GM15510 (cell line): Measurements from ENCODE around the gene CCDC15.

Source experiments
- POLR2A ChIP-seq: IDR thresholded peaks from 3 replicates; pipeline ENCODE4 v1.6.1; 2011; ENCODE audit warnings: borderline replicate concordance; ENCODE audit not compliant: insufficient read length; ENCODE audit errors: extremely low read depth

CCDC15 gene

DNA sequence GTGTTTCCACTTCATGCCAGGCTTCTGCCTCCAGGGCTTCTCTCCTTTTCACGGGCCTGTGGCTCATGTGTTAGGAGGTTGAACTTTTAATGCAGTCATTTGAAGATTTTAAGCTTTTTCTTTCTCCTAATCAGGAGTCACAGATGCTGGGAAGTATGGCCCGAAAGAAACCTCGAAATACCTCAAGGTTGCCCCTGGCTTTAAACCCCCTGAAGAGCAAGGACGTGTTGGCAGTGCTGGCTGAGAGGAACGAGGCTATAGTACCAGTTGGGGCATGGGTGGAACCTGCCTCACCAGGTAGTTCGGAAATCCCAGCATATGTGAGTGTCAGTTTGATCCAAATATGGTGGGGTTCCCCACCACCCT is 571 bp downstream of the CCDC15 start:
- no peak for TF ChIP-seq POLR2A

DNA sequence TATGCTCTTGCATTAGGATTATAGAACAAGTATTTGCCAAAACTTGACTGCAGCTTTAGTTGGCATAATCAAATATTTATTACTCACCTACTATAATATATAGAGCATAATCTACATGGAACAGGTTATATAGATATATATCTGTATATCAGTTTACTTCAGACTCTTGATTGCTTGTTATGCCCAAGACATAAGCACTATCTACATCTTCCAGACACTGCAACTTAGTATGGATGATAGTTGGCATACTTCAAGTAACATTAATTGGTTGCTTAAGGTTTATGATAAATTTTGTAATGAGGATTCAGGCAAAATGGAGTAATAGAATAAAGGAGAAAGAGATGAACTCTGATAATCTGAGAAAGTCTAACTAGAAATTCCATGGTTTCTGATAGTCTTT is 1.0 kb downstream of the CCDC15 start:
- TF ChIP-seq POLR2A: no peak

DNA sequence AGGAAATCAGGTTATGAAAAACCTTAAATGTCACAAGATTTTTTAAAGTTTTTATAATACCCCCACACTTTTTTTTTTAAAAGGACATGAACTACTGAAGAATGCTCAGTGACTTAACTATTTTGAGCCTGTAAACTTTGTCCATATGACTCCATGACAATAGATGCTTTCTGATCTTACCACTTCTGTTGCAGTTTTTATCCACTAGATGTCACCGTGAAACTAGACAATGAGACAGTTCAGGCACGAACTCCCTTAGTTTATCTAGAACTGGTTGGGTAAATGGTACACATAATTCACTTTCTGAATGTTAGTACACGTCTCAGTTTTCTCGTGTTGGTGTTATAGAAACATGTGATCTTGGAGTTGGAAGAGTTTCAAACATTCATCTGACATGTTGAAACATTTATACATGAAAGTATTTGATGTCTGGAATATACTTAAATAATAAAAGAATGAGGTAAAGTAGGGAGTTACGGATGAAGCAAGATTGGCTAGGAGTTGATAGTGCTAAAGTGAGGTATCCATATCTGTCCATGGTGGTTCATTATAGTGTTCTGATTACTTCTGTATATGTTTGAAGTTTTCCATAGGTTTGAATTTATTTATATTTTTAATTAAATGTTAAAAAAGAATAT is 8.1 kb downstream of the CCDC15 start:
- no peak for TF ChIP-seq POLR2A

DNA sequence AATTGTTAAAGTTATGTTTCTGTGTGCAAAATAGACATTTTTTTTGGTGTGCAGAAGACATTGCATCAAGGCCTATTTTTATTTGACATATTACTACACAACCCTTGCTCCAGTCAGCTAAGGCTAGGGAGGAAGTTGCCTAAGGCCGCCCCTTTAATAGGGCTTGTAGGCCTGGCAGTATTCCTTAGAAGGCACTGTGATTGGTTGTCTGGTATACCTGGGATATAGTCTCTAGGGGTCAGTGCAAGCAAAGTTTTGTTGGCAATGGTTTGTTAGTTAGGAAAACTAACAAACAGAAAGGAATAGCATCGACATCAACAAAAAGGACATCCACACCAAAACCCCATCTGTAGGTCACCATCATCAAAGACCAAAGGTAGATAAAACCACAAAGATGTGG is 16.9 kb downstream of the CCDC15 start:
- no peak for TF ChIP-seq POLR2A

DNA sequence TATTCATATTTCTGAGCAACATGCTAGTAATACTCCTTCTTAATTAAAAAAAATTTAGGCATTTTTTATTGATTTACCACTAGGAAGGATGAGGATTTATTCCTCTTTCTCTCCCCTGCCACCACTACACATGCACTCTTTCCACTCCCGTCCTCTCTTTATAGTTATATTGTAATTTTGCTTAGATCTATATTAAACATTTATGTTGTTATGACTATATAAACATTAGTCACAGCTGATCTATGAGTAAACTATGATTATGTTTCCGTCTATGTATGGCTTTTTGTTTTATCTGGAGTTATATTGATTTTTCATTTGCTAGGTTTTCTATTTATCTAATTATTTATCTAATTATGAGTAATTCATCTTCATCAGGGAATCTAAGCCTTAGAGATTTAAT is 17.8 kb downstream of the CCDC15 start:
- no peak for TF ChIP-seq POLR2A

DNA sequence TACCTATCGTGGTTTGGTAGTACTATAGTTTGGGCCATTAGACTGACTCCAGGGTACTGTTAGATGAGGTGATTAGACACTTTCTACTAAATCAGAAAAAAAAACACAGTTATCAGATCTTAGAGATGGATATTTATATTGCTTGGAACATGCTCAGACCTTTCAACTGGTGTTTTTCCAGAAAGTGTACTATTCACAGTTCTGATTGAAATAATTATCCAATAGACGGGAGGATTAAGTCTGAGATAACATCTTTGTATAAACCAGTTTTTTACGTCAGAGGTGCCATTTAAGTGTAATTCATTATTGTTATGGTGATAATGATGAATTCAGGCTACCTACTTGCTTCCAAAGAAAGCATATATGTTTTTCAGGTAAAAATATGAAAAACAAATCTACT is 22.5 kb downstream of the CCDC15 start:
- TF ChIP-seq POLR2A: no peak

DNA sequence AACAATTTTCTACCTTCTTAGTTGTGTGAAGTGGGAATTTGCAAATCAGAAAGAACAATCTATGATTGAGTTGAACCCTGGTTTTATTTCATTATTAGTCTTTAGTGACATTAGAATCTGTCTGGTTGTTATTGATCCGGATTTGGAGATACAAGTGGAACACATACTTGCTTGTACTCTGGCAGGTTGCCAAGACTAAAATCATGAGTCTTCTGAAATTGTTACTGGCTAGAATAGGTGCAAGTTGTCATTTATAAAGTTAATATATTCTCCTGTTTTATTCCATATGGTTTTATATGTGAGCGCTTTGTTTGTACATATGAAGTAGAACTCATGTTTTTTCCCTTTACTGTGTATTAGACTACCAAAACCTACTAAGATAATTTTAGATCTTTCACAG is 23.0 kb downstream of the CCDC15 start:
- no peak for TF ChIP-seq POLR2A

DNA sequence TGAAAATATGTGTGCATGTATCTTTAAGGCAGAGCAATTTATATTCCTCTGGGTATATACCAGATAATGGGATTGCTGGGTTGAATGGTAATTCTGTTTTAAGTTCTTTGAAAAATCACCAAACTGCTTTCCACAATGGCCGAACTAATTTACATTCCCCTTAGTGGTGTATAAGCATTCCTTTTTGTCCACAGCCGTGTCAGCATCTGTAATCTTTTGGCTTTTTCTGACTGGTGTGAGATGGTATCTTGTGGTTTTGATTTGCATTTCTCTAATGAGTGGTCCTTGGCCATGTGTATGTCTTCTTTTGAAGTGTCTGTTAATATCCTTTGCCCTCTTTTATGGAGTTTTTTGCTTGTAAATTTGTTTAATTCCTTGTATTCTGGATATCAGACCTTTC is 24.3 kb downstream of the CCDC15 start:
- no peak for TF ChIP-seq POLR2A

DNA sequence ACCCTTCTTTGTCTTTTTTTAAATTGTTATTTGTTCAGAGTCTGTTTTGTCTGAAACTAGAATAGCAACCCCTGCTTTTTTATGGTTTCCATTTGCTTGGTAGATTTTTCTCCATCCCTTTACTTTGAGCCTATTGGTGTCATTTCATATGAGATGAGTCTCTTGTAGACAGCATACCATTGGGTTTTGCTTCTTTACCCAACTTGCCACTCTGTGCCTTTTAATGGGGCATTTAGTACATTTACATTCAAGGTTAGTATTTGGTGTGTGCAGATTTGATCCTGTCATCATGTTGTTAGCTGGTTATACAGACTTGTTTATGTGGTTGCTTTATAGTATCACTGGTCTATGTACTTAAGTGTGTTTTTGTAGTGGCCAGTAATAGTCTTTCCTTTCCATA is 28.0 kb downstream of the CCDC15 start:
- TF ChIP-seq POLR2A: no peak

DNA sequence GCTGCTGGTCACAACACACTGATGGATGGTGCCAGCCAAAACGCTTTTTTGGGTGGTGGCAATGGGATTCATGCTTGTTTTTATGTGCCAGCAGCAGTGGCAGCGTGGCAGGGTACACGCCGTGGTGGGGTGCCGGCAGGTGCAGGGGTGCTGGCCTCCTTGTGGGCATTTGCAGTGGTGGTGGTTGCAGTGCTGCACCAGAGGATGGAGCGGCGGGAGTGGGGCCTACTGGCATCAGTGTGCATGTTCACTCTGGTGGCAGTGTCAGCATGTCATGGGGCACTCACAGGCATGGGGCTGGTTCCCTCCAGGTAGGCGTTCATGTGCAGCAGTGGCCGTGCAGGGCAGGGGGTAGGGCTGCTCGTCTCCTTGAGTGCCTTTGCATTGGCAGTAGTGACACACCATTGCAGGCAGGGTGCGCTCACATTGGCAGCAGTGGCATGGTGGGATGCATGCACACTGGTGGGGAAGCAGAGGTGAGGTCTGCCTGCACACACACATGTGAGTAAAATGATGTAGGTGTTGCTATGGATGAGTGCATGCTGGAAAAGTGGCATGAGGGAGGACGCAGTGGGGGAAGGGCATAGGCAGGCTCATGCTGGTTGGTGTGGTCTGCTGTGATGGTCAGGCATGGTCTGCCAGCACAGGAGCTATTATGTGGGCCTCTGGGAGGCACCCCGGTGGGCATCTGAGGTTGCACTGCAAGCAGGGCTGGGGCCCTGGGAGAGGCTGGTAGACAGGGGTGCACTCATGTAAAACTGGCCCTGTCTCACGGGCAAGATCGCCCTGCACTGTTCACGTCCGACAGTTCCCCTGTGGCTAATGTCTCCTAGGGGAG is 29.9 kb downstream of the CCDC15 start:
- no peak for TF ChIP-seq POLR2A

DNA sequence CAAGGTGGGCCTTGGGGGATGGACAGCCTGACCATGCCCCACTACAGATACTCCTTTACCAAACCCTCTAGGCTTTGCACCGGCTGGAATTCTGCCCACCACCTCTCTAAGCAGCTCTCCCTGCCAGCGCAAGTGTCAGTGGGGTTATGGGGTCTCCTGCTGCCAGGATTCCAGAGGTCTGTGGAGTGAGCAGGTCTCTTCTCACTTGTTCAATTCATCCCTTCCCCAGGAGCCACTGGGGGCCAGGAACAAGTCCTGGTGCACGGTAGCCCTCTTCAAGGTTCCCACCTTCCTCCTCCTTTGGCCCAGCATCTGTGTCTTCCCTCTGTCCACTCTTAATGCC is 30.5 kb downstream of the CCDC15 start:
- TF ChIP-seq POLR2A: no peak

DNA sequence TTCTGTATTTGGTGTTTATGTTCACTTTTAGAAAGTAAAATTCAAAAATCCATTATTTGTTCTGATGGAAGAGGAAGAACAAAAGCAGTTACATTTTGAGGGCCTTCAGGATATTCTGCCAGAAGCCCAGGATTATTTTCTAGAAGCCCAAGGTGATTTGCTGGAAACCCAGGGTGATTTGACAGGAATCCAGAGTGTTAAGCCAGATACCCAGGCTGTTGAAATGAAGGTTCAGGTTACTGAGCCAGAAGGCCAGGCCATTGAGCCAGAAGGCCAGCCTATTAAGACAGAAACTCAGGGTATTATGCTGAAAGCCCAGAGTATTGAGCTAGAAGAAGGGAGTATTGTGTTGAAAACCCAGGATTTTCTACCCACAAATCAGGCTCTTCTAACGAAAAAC is 33.1 kb downstream of the CCDC15 start:
- no peak for TF ChIP-seq POLR2A

DNA sequence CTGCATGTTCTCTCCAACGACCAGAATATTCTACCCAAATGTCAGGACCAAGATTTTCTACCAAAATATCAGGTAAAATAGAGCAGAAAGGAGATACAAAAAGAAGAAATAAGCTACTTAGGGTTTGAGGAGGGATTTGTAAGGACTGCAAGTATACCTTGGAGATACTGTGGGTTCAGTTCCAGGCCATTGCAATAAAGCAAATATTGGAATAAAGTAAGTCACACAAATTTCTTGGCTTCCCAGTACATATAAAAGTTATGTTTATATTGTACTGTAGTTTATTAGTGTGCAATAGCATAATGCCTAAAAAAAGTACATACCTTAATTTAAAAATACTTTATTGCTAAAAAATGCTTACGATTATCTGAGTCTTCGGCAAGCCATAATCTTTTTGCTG is 34.1 kb downstream of the CCDC15 start:
- no peak for TF ChIP-seq POLR2A

DNA sequence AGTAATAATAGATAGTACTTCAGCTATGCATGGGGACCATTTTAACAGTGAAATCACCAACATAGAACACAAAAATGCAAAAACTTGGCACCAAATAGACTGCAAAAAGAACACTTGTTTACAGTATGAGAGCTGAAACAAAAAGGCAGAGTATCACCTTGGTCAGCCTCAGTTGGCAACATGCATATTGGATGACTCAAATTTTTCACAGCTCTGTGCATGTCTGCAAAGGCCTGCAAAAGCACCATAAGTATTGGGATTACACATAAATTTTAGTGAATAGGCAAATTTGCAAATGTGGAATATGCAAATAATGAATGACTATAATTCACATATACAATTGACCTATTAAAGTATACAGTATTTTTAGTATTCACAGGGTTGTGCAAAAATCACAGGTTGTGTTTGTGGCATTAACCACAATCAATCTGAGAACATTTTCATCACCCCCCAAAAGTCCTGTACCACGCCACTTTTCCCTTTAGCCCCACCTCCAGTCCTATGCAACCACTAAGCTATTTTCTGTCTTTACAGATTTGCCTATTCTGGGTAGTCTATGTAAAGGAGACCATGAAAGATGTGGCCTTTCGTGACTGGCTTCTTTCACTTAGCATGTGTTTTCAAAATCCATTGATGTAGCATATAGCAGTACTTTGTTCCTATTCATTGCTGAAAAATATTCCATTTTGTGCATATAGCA is 47.2 kb downstream of the CCDC15 start:
- no peak for TF ChIP-seq POLR2A

DNA sequence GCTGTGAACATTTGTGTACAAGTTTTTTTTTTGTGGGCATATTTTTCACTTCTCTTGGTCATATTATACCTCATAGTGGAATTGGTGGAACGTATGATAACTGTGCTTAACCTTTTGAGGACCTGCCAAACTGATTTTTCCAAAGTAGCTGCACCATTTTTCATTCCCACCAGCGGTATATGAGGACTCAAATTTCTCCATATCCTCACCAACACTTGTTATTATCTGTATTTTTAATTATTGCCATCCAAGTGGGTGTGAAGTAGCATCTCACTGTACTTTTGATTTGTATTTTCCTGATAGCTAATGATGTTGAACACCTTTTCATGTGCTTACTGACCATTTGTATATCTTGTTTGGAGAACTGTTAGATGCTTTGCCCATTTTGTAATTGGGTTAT is 47.8 kb downstream of the CCDC15 start:
- no peak for TF ChIP-seq POLR2A

DNA sequence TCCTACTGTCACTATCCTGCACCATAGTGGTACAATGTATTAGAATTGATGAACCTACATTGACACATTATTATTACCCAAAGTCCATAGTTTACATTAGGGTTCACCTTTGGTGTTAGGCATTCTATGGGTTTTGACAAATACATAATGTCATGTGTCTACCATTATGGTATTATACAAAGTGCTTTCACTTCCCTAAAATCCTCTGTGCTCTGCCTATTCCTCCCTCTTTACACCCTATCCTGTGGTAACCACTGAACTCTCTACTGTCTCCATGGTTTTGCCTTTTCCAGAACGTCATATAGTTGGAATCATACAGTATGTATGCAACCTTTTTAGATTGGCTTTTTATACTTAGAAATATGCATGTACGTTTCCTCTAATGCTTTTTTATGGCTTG is 51.5 kb downstream of the CCDC15 start:
- no peak for TF ChIP-seq POLR2A
